Measurements from ENCODE around the gene CCNL1.

The CCNL1 gene

DNA sequence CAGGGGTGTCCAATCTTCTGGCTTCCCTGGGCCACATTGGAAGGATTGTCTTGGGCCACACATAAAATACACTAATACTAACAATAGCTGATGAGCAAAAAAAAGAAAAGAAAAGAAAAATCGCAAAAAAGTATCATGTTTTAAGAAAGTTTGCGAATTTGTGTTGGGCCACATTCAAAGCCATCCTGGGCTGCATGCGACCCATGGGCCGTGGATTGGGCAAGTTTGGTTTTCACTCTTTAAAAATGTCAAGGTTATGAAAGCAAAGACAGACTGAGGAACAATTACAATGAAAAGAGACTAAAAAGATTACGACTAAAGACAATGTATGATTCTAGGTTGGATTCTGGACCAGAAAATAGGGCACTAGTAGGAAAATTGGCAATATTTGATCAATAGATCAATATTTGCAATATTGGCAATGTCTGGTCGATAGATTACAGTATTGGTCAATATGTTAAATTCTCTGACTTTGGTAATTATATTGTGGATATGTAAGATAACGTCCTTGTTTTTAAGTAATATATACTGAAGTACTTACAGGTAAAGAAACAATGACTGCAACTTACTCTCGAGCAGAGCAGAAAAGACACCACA, 19.9 kb downstream of the CCNL1 start:
- no peak overlapping the region for H3K18ac ChIP-seq (ENCODE audit: low read length)
- WGBS (ENCODE audit: extremely low coverage, insufficient coverage, low lambda C conversion rate), result 100% methylated on average over 1 of the region's 8 CpGs
- no peak overlapping the region for H2AK5ac ChIP-seq (ENCODE audit: low read length)
- no peak overlapping the region for H4K8ac ChIP-seq (ENCODE audit: low read depth, low read length)
- no peak overlapping the region for H3K23ac ChIP-seq (ENCODE audit: low read length)
- no peak overlapping the region for H3K56ac ChIP-seq (ENCODE audit: low read length)
- H3K36me3 ChIP-seq (ENCODE audit: control insufficient read depth, insufficient read depth, low read length), result no peaks in the 10 kb centered on the region
- no peak overlapping the region for H4K5ac ChIP-seq (ENCODE audit: low read length)
- no peak overlapping the region for H2BK5ac ChIP-seq (ENCODE audit: low read length)
- no peak overlapping the region for H2BK15ac ChIP-seq (replicated peaks; ENCODE audit: low read depth)
- no peaks in the 10 kb centered on the region for H3K27me3 ChIP-seq (ENCODE audit: insufficient read depth, low read length, poor library complexity)
- no peak overlapping the region for H3K27ac ChIP-seq (ENCODE audit: low read depth, low read length)
- no peaks in the 10 kb centered on the region for H3K4me1 ChIP-seq (ENCODE audit: control insufficient read depth, low read depth, low read length)
- no peak overlapping the region for H3K9ac ChIP-seq (ENCODE audit: low read length)
- no peak overlapping the region for H3K4me3 ChIP-seq (ENCODE audit: low read length)
- no peaks in the 10 kb centered on the region for H3K79me1 ChIP-seq (ENCODE audit: low read length)
- no peak overlapping the region for H2BK120ac ChIP-seq (ENCODE audit: low read depth, low read length)
- no peak overlapping the region for H3K4ac ChIP-seq (ENCODE audit: low read depth, low read length)
- no peak overlapping the region for H3K4me2 ChIP-seq (ENCODE audit: low read length)
- no peak for DNase-seq
- H3K79me2 ChIP-seq (ENCODE audit: control insufficient read depth, insufficient read depth, low read length), result no peaks in the 10 kb centered on the region

DNA sequence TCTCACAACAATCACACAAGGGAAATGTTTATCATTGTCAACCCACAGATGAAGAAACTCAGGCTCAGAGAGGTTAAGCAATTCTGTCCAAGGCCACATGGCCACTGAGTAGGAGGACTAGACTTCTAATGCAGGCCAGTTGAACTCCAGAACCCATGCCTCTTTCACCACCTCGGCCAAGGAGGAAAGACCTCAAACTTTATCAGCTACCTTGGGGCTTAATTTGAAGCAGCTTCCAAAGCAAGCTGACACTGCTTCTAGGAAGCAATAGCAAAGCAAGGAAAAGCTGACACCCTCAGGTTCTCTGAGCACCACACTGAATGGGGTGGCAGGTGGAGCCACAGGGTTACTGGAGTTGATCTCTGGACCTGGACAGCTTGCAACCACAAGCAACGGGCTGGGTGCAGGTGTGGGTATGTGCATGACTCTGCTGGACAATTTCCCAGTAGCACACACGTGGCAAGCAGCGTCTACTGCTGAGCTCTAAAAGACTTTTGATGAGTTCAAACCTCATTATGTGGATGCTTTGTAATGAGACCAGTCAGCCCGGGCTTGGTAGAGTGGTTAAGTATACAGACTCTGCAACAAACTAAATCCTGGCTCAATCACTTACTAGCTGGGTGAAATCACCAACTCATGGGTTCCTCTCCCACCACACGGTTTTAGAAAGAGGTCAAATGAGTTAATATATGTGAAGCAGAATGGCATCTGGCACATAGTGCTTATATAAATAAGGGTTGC, 23.1 kb downstream of the CCNL1 start:
- Histone ChIP-seq H3K79me1 (ENCODE audit: low read length) (no peaks in the 10 kb centered on the region), H3K36me3 (ENCODE audit: control insufficient read depth, insufficient read depth, low read length) (no peaks in the 10 kb centered on the region), H3K4me1 (ENCODE audit: control insufficient read depth, low read depth, low read length) (no peaks in the 10 kb centered on the region), H3K23ac (ENCODE audit: low read length) (no peak overlapping the region), H4K8ac (ENCODE audit: low read depth, low read length) (no peak overlapping the region), H3K56ac (ENCODE audit: low read length) (no peak overlapping the region), H3K4me2 (ENCODE audit: low read length) (no peak overlapping the region), H3K9ac (ENCODE audit: low read length) (no peak overlapping the region), H3K27me3 (ENCODE audit: insufficient read depth, low read length, poor library complexity) (no peaks in the 10 kb centered on the region), H2BK15ac (replicated peaks; ENCODE audit: low read depth) (no peak overlapping the region), H2AK5ac (ENCODE audit: low read length) (no peak overlapping the region), H3K27ac (ENCODE audit: low read depth, low read length) (no peak overlapping the region), H3K4me3 (ENCODE audit: low read length) (no peak overlapping the region), H2BK5ac (ENCODE audit: low read length) (no peak overlapping the region), H2BK120ac (ENCODE audit: low read depth, low read length) (no peak overlapping the region), H3K18ac (ENCODE audit: low read length) (no peak overlapping the region), H3K4ac (ENCODE audit: low read depth, low read length) (no peak overlapping the region), H3K79me2 (ENCODE audit: control insufficient read depth, insufficient read depth, low read length) (no peaks in the 10 kb centered on the region), H4K5ac (ENCODE audit: low read length) (no peak overlapping the region)
- no peak for DNase-seq
- WGBS (ENCODE audit: extremely low coverage, insufficient coverage, low lambda C conversion rate), result no CpG with 5 or more reads among the region's 6 CpGs

DNA sequence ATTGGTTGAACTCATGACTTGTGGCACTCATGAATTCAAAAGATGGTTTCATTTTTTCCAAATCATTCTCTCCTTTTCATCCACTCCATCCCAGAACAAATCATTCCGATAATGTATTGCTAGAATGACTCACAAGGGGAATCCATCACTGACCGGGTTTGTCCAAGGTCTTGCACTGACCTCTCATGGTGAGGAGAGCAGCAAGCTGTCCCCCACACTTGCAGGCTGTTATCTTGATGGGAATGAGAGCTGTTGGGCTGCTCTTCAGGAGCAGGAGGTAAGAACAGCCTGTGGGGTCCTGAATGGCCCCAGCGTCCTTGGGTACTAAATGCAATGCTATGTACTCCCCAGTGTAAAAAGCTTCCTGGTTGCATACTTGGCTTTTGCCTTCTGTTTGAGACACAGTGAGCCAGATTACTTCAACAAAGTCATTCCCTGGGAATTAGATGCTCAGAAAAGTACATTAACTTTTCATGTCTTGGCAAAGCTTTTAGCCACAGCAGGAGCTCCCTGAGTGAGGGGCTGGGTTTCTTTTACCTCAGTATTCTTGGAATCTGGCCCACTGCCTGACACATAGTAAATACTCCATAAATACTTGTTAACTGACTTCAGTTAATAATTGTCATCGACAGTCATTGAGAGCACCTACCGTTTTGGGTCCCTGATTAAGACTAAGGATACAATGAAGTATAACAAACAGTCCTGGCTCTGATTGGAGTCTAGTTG, 24.1 kb downstream of the CCNL1 start:
- Histone ChIP-seq H2BK15ac (replicated peaks; ENCODE audit: low read depth) (no peak overlapping the region), H3K4me2 (ENCODE audit: low read length) (no peak overlapping the region), H3K27me3 (ENCODE audit: insufficient read depth, low read length, poor library complexity) (no peaks in the 10 kb centered on the region), H3K4me3 (ENCODE audit: low read length) (no peak overlapping the region), H3K9ac (ENCODE audit: low read length) (no peak overlapping the region), H3K79me1 (ENCODE audit: low read length) (no peaks in the 10 kb centered on the region), H3K23ac (ENCODE audit: low read length) (no peak overlapping the region), H3K18ac (ENCODE audit: low read length) (no peak overlapping the region), H3K56ac (ENCODE audit: low read length) (no peak overlapping the region), H3K4me1 (ENCODE audit: control insufficient read depth, low read depth, low read length) (no peaks in the 10 kb centered on the region), H3K27ac (ENCODE audit: low read depth, low read length) (no peak overlapping the region), H3K4ac (ENCODE audit: low read depth, low read length) (no peak overlapping the region), H2BK5ac (ENCODE audit: low read length) (no peak overlapping the region), H3K36me3 (ENCODE audit: control insufficient read depth, insufficient read depth, low read length) (no peaks in the 10 kb centered on the region), H3K79me2 (ENCODE audit: control insufficient read depth, insufficient read depth, low read length) (no peaks in the 10 kb centered on the region), H4K8ac (ENCODE audit: low read depth, low read length) (no peak overlapping the region), H2AK5ac (ENCODE audit: low read length) (no peak overlapping the region), H4K5ac (ENCODE audit: low read length) (no peak overlapping the region), H2BK120ac (ENCODE audit: low read depth, low read length) (no peak overlapping the region)
- DNase-seq, result peak; percentile 54
- WGBS (ENCODE audit: extremely low coverage, insufficient coverage, low lambda C conversion rate), result no CpG with 5 or more reads among the region's 5 CpGs

DNA sequence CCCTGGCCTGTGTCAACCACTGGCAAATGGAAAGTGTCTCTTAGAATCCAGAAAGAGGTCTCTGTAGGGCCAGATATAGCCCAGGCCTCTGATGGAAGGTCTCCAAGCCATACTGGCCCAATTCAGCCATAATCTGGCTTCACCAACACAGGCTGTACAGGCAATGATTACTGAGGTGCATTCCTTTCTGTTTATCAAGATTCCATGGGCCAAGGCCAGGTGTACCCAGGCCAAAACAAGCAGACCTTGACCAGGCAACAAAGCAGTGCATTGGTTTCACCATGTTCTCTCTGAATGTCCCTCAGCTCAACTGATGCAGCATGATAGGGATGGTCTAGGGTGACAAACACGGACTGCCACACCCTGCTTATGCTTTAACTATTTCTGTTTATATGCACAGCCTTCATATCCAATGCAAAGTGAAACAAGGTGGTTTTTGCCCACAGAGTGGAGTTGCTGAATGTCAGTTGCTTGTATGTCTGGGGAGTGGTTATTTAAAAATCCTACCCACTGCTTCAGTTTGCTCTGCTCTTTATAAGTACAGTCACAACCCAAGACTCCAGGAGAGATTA, 25.2 kb downstream of the CCNL1 start:
- Histone ChIP-seq H4K8ac (ENCODE audit: low read depth, low read length) (no peak overlapping the region), H3K18ac (ENCODE audit: low read length) (no peak overlapping the region), H2BK5ac (ENCODE audit: low read length) (no peak overlapping the region), H3K23ac (ENCODE audit: low read length) (no peak overlapping the region), H2BK15ac (replicated peaks; ENCODE audit: low read depth) (no peak overlapping the region), H3K27me3 (ENCODE audit: insufficient read depth, low read length, poor library complexity) (no peaks in the 10 kb centered on the region), H2AK5ac (ENCODE audit: low read length) (no peak overlapping the region), H3K27ac (ENCODE audit: low read depth, low read length) (no peak overlapping the region), H3K4ac (ENCODE audit: low read depth, low read length) (no peak overlapping the region), H3K79me2 (ENCODE audit: control insufficient read depth, insufficient read depth, low read length) (no peaks in the 10 kb centered on the region), H3K4me3 (ENCODE audit: low read length) (no peak overlapping the region), H3K9ac (ENCODE audit: low read length) (no peak overlapping the region), H2BK120ac (ENCODE audit: low read depth, low read length) (no peak overlapping the region), H3K56ac (ENCODE audit: low read length) (no peak overlapping the region), H3K79me1 (ENCODE audit: low read length) (no peaks in the 10 kb centered on the region), H4K5ac (ENCODE audit: low read length) (no peak overlapping the region), H3K36me3 (ENCODE audit: control insufficient read depth, insufficient read depth, low read length) (no peaks in the 10 kb centered on the region), H3K4me2 (ENCODE audit: low read length) (no peak overlapping the region), H3K4me1 (ENCODE audit: control insufficient read depth, low read depth, low read length) (peaks cover 7% of the 10 kb centered on the region)
- no CpG with 5 or more reads among the region's 1 CpG for WGBS (ENCODE audit: extremely low coverage, insufficient coverage, low lambda C conversion rate)
- DNase-seq, result no peak

DNA sequence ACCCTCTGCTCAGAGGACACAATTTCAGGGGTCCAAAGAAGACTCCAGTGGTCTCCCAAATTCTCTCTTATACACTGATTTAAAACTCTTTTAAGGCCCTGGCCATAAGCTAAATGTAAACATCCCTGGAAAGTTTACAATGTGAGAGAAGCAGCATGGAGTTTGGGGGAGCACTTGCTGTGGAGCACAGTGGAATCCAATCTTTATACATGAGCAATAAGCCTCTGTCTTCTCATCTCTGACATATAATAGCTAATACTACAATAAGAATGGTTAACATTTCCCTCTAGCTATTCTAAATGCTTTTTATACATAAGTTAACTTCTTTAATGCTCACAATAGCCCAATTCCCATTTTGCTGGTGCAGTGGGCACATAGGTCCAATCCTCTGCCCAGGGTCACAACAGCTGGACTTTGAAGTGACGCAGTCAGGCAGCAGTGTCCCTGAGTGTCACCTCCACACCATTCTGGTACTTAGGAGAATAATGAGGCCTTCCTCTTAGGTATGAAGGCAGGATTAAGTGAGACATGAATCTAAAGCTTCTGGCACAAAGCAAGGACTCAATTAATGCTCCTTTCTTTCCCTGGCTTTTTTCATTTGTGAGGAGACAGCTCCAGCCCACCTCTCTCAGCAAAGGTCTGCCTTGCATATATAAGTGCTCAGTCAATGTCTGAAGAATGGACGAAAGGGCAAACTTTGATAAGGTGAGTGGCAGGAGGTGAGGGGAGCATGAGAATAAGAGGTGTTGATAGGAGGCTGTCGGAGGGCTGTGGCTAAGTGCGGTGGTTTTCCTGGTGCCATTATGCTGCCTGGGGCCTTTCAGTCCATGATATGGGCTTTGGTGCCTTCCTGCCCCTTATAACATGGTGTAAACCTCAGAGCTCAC, 26.3 kb downstream of the CCNL1 start:
- Histone ChIP-seq H3K79me2 (ENCODE audit: control insufficient read depth, insufficient read depth, low read length) (no peaks in the 10 kb centered on the region), H3K18ac (ENCODE audit: low read length) (no peak overlapping the region), H3K79me1 (ENCODE audit: low read length) (no peaks in the 10 kb centered on the region), H2BK120ac (ENCODE audit: low read depth, low read length) (no peak overlapping the region), H2BK5ac (ENCODE audit: low read length) (no peak overlapping the region), H3K4me3 (ENCODE audit: low read length) (no peak overlapping the region), H3K27ac (ENCODE audit: low read depth, low read length) (no peak overlapping the region), H3K4me2 (ENCODE audit: low read length) (no peak overlapping the region), H3K23ac (ENCODE audit: low read length) (no peak overlapping the region), H2BK15ac (replicated peaks; ENCODE audit: low read depth) (no peak overlapping the region), H2AK5ac (ENCODE audit: low read length) (no peak overlapping the region), H3K56ac (ENCODE audit: low read length) (peak overlapping the region; percentile 44), H4K8ac (ENCODE audit: low read depth, low read length) (no peak overlapping the region), H3K4ac (ENCODE audit: low read depth, low read length) (peak overlapping the region; percentile 62), H3K9ac (ENCODE audit: low read length) (no peak overlapping the region), H4K5ac (ENCODE audit: low read length) (no peak overlapping the region), H3K4me1 (ENCODE audit: control insufficient read depth, low read depth, low read length) (peaks cover 9% of the 10 kb centered on the region), H3K36me3 (ENCODE audit: control insufficient read depth, insufficient read depth, low read length) (no peaks in the 10 kb centered on the region), H3K27me3 (ENCODE audit: insufficient read depth, low read length, poor library complexity) (no peaks in the 10 kb centered on the region)
- no peak for DNase-seq
- no CpG with 5 or more reads among the region's 4 CpGs for WGBS (ENCODE audit: extremely low coverage, insufficient coverage, low lambda C conversion rate)

All from mesendoderm (in vitro differentiated cells).